HepG2 (cell line): Measurements from ENCODE around the gene NDOR1. TPM values are rescaled to one million over a fixed set of nuclear protein-coding genes. Genes with fewer than 3 reads are reported as not detected.
A peak's percentile ranks its signal among the peaks of the same experiment; 100 is the strongest.

Source experiments
- AGO1 ChIP-seq: fragments of 200-400 bp; formaldehyde crosslinking; IDR thresholded peaks from 2 replicates; pipeline ENCODE4 v1.6.1; 2017; ENCODE audit warnings: mild to moderate bottlenecking, low read depth, low read length, moderate library complexity; ENCODE audit not compliant: poor library complexity, severe bottlenecking
- CREM ChIP-seq, 2 experiments: sonication (generic) in 1 of 2; formaldehyde crosslinking in 1 of 2; IDR thresholded peaks; 2 replicates each; pipeline versions ENCODE4 v1.4.0 to v1.6.1; 2016 to 2020; ENCODE audit warnings: antibody characterized with exemption in 1 of 2, mild to moderate bottlenecking in 1 of 2, missing genetic modification reagents in 1 of 2
- HDAC6 ChIP-seq: fragments of 200-600 bp; sonication (generic); IDR thresholded peaks from 2 replicates; pipeline ENCODE4 v1.7.0; 2017; ENCODE audit warnings: mild to moderate bottlenecking, antibody characterized with exemption, low read length, low read depth
- HNF4A ChIP-seq: sonication (generic); formaldehyde crosslinking; IDR thresholded peaks from 2 replicates; pipeline ENCODE4 v1.4.0; 2020; ENCODE audit warnings: missing genetic modification reagents
- HNRNPL ChIP-seq: fragments of 200-400 bp; formaldehyde crosslinking; IDR thresholded peaks from 2 replicates; pipeline ENCODE4 v1.6.1; 2017; ENCODE audit warnings: mild to moderate bottlenecking, low read depth, low read length
- KLF9 ChIP-seq: IDR thresholded peaks from 2 replicates; pipeline ENCODE4 v1.6.1; 2016; ENCODE audit warnings: low read depth
- MAFG ChIP-seq: sonication (generic); formaldehyde crosslinking; IDR thresholded peaks from 2 replicates; pipeline ENCODE4 v1.5.1; 2020; ENCODE audit warnings: mild to moderate bottlenecking, missing genetic modification reagents
- MTF1 ChIP-seq: sonication (generic); formaldehyde crosslinking; IDR thresholded peaks from 2 replicates; pipeline ENCODE4 v1.5.0; 2020; ENCODE audit warnings: missing genetic modification reagents
- PAXIP1 ChIP-seq: sonication (generic); formaldehyde crosslinking; conservative IDR thresholded peaks from 2 replicates; pipeline ENCODE4 v1.4.0; 2020; ENCODE audit warnings: mild to moderate bottlenecking, missing genetic modification reagents, moderate library complexity
- RARG ChIP-seq: sonication (generic); formaldehyde crosslinking; IDR thresholded peaks from 2 replicates; pipeline ENCODE4 v1.4.0; 2020; ENCODE audit warnings: low read depth, mild to moderate bottlenecking, missing genetic modification reagents
- RFX3 ChIP-seq: IDR thresholded peaks from 2 replicates; pipeline ENCODE4 v1.6.1; 2016; ENCODE audit warnings: missing biosample characterization, missing genetic modification reagents
- SMYD3 ChIP-seq: sonication (generic); formaldehyde crosslinking; IDR thresholded peaks from 2 replicates; pipeline ENCODE4 v1.8.1; 2023; ENCODE audit warnings: mild to moderate bottlenecking, missing genetic modification reagents
- SRSF1 ChIP-seq: fragments of 200-400 bp; formaldehyde crosslinking; optimal IDR thresholded peaks from 2 replicates; pipeline ENCODE3; 2017; ENCODE audit warnings: mild to moderate bottlenecking, low read depth, low read length, moderate library complexity
- STAG1 ChIP-seq: sonication (generic); formaldehyde crosslinking; IDR thresholded peaks from 2 replicates; pipeline ENCODE4 v1.4.0; 2020; ENCODE audit warnings: missing genetic modification reagents
- TRAFD1 ChIP-seq: sonication (generic); formaldehyde crosslinking; IDR thresholded peaks from 2 replicates; pipeline ENCODE4 v1.5.1; 2020; ENCODE audit warnings: missing genetic modification reagents, mild to moderate bottlenecking, borderline replicate concordance
- ZFP90 ChIP-seq: sonication (generic); formaldehyde crosslinking; IDR thresholded peaks from 2 replicates; pipeline ENCODE4 v1.8.0; 2022; ENCODE audit warnings: missing genetic modification reagents, mild to moderate bottlenecking, inconsistent platforms, borderline replicate concordance
- ZFY ChIP-seq: sonication (generic); formaldehyde crosslinking; IDR thresholded peaks from 2 replicates; pipeline ENCODE4 v1.4.0; 2020; ENCODE audit warnings: missing genetic modification reagents
- ZMYM3 ChIP-seq: sonication (generic); formaldehyde crosslinking; IDR thresholded peaks from 2 replicates; pipeline ENCODE4 v1.5.1; 2020; ENCODE audit warnings: mild to moderate bottlenecking, missing genetic modification reagents
- ZNF207 ChIP-seq: fragments of 450-650 bp; IDR thresholded peaks from 2 replicates; pipeline ENCODE4 v1.6.1; 2016; ENCODE audit warnings: antibody characterized with exemption, borderline replicate concordance
- ZNF264 ChIP-seq: sonication (generic); formaldehyde crosslinking; IDR thresholded peaks from 2 replicates; pipeline ENCODE4 v1.4.0; 2020; ENCODE audit warnings: missing genetic modification reagents
- ZNF296 ChIP-seq: sonication (generic); formaldehyde crosslinking; conservative IDR thresholded peaks from 2 replicates; pipeline ENCODE4 v1.5.0; 2020; ENCODE audit warnings: mild to moderate bottlenecking, missing genetic modification reagents
- ZNF383 ChIP-seq: sonication (generic); formaldehyde crosslinking; IDR thresholded peaks from 2 replicates; pipeline ENCODE4 v1.4.0; 2020; ENCODE audit warnings: missing genetic modification reagents, mild to moderate bottlenecking, borderline replicate concordance
- ZNF446 ChIP-seq: sonication (generic); formaldehyde crosslinking; IDR thresholded peaks from 2 replicates; pipeline ENCODE4 v1.5.0; 2020; ENCODE audit warnings: mild to moderate bottlenecking, missing genetic modification reagents
- ZNF589 ChIP-seq: sonication (generic); formaldehyde crosslinking; conservative IDR thresholded peaks from 2 replicates; pipeline ENCODE4 v1.8.0; 2022; ENCODE audit warnings: mild to moderate bottlenecking, moderate library complexity, missing genetic modification reagents
- ZNF777 ChIP-seq: sonication (generic); formaldehyde crosslinking; IDR thresholded peaks from 2 replicates; pipeline ENCODE4 v1.4.0; 2020; ENCODE audit warnings: missing genetic modification reagents
- ZNF784 ChIP-seq: sonication (generic); formaldehyde crosslinking; IDR thresholded peaks from 2 replicates; pipeline ENCODE4 v1.5.1; 2020; ENCODE audit warnings: missing genetic modification reagents, mild to moderate bottlenecking, borderline replicate concordance
- ZSCAN22 ChIP-seq: sonication (generic); formaldehyde crosslinking; IDR thresholded peaks from 2 replicates; pipeline ENCODE4 v1.4.0; 2020; ENCODE audit warnings: mild to moderate bottlenecking, missing genetic modification reagents
- polyA plus RNA-seq, 8 experiments: library from polyadenylated mRNA; depleted of rRNA in 3 of 8; stranded (reverse) in 7 of 8; unstranded in 1 of 8; fragments of >200 nt; fragmentation: Illumina TruSeq in 4 of 8; extraction: Trizol in 4 of 8; gene quantifications; 2 replicates each; pipeline versions ENCODE4 v1.2.1 to v1.2.3, GENCODE V29; 2011 to 2016; ENCODE audit warnings: low read depth in 4 of 8, missing spikeins in 1 of 8, mixed read lengths in 1 of 8; ENCODE audit not compliant: insufficient read depth in 1 of 8
- total RNA-seq, 5 experiments: library from RNA; depleted of rRNA; stranded (reverse); fragments of >200 nt; fragmentation: Illumina TruSeq; extraction: Trizol; gene quantifications; 2 replicates each; pipeline ENCODE4 v1.2.3, GENCODE V29; 2016; ENCODE audit warnings: low read depth in 1 of 5

The NDOR1 gene
- total and polyA plus RNA-seq, 2 of the 13 experiments (the other 11 are each of a cell fraction or from before 2014, with no cell fraction given), result 3.6 to 8.7 TPM

GRCh38 chr9:137198902-137199283 is 6.6 kb upstream of the NDOR1 start (continued):
- no peak for TF ChIP-seq TRAFD1 (CRISPR knock-in tag)
- no peak for TF ChIP-seq STAG1 (CRISPR knock-in tag)
- TF ChIP-seq CREM (IDR thresholded peaks at IDR 0.05), result no peak
- no peak for TF ChIP-seq CREM (CRISPR knock-in tag; IDR thresholded peaks at IDR 0.05)
- TF ChIP-seq HDAC6, result no peak
- 0 out of 2 replicates have a peak, but pooled peaks have one; percentile 48 for TF ChIP-seq ZNF446 (CRISPR knock-in tag)
- TF ChIP-seq KLF9, result no peak
- 0 out of 2 replicates have a peak, but pooled peaks have one; percentile 4 for TF ChIP-seq HNF4A (CRISPR knock-in tag)
- no peak for TF ChIP-seq ZNF207
- TF ChIP-seq ZFP90 (CRISPR knock-in tag), result 0 out of 2 replicates have a peak, but pooled peaks have one; percentile 38
- 0 out of 2 replicates have a peak, but pooled peaks have one; percentile 43 for TF ChIP-seq ZNF777 (CRISPR knock-in tag)
- TF ChIP-seq MTF1 (CRISPR knock-in tag), result no peak
- TF ChIP-seq ZNF296, result no peak
- TF ChIP-seq ZNF264 (CRISPR knock-in tag), result no peak
- no peak for TF ChIP-seq SMYD3 (CRISPR knock-in tag)
- TF ChIP-seq ZNF784 (CRISPR knock-in tag), result peak; percentile 45; the same call in 1 of the 2 replicates
- TF ChIP-seq AGO1, result no peak
- TF ChIP-seq ZSCAN22 (CRISPR knock-in tag), result no peak
- no peak for TF ChIP-seq ZMYM3
- TF ChIP-seq PAXIP1, result no peak
- TF ChIP-seq RARG (CRISPR knock-in tag), result no peak
- no peak for TF ChIP-seq SRSF1
- TF ChIP-seq ZNF383, result no peak
- no peak for TF ChIP-seq MAFG (CRISPR knock-in tag)
- TF ChIP-seq RFX3 (CRISPR knock-in tag), result no peak
- TF ChIP-seq ZFY (CRISPR knock-in tag), result peak; percentile 31; the same call in 1 of the 2 replicates
- peak; percentile 65 for TF ChIP-seq HNRNPL
- TF ChIP-seq ZNF589 (CRISPR knock-in tag), result no peak
